ENCODE measurements around the gene SERINC3. TPM values are rescaled to one million over a fixed set of nuclear protein-coding genes. Genes with fewer than 3 reads are reported as not detected.

The SERINC3 gene
- total RNA-seq, 1 donor from 2014 or later = 82.4 TPM

DNA sequence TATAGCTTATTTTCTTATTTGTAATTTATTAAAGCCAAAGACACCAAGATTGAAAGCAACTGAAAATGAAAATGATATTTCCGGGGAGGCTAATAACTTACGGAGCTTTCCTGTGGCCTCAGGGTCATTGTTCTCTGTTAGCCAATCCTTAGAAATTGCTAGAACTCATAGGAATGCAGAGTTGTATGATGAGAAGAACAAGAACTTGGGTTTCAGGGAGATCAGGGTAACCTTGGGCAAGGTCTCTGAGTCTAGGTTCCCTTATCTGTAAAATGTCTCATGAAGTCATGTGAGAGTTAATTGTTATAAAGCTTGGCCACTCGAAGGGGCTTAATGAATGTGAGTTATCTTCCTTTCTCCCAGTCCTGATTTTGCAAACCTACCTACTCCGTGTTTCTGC, 20.1 kb upstream of the SERINC3 start:
- no peaks in the 10 kb centered on the region for H3K27me3 ChIP-seq (ENCODE audit: control insufficient read depth, insufficient read depth, low read length)
- H3K36me3 ChIP-seq (ENCODE audit: control insufficient read depth, insufficient read depth, low read length) = no peaks in the 10 kb centered on the region
- H3K4me3 ChIP-seq (ENCODE audit: low read depth, low read length) = no peak overlapping the region
- TF ChIP-seq, protein P1, sequence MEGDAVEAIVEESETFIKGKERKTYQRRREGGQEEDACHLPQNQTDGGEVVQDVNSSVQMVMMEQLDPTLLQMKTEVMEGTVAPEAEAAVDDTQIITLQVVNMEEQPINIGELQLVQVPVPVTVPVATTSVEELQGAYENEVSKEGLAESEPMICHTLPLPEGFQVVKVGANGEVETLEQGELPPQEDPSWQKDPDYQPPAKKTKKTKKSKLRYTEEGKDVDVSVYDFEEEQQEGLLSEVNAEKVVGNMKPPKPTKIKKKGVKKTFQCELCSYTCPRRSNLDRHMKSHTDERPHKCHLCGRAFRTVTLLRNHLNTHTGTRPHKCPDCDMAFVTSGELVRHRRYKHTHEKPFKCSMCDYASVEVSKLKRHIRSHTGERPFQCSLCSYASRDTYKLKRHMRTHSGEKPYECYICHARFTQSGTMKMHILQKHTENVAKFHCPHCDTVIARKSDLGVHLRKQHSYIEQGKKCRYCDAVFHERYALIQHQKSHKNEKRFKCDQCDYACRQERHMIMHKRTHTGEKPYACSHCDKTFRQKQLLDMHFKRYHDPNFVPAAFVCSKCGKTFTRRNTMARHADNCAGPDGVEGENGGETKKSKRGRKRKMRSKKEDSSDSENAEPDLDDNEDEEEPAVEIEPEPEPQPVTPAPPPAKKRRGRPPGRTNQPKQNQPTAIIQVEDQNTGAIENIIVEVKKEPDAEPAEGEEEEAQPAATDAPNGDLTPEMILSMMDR (IDR thresholded peaks at IDR 0.05; ENCODE audit: insufficient read depth, low read length, severe bottlenecking) = no peak
- DNase-seq (ENCODE audit: low read depth) (no peak), FAIRE-seq (no peak)

DNA sequence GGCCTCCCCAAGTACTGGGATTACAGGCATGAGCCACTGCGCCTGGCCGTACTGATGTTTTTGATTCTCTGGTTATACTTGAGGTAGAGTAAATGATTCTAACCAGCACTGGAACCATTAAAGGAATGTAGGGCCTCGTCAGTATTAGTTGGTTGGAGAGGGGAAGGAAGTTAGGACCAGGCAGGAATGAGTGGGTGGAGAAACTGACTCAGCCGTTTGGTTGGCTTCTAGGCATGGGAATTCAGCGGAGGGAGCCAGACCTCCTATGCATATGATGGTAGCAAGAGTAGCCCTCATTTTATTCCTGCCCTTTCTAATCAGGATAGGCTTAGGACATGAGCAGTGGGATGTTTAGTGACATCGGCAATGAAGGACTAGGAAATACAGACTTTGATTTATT, 19.0 kb upstream of the SERINC3 start:
- H3K36me3 ChIP-seq (ENCODE audit: control insufficient read depth, insufficient read depth, low read length) = no peaks in the 10 kb centered on the region
- TF ChIP-seq, protein P1 (IDR thresholded peaks at IDR 0.05; ENCODE audit: insufficient read depth, low read length, severe bottlenecking) = no peak
- no peak for FAIRE-seq
- H3K27me3 ChIP-seq (ENCODE audit: control insufficient read depth, insufficient read depth, low read length) = no peaks in the 10 kb centered on the region
- H3K4me3 ChIP-seq (ENCODE audit: low read depth, low read length) = no peak overlapping the region
- peak; percentile 78 for DNase-seq (ENCODE audit: low read depth)

DNA sequence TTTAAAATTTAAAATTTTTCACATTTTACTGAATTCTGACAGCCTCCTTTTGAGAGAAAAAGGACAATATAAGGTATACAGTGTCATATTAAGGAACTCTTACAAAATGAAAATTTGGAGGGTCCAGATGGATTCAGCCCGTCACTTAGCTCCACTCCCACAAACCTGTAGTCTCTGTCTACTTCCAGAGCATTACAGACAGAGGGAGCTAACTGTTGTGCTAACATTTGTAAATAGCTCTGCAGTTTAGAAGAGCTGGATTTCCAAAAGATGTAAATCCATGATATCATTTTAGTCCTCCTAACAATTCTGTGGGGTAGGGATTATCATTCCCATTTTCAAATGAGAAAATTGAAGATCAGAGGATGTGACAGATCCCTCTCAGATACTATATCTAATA, 16.1 kb upstream of the SERINC3 start:
- no peaks in the 10 kb centered on the region for H3K36me3 ChIP-seq (ENCODE audit: control insufficient read depth, insufficient read depth, low read length)
- no peak overlapping the region for H3K4me3 ChIP-seq (ENCODE audit: low read depth, low read length)
- TF ChIP-seq, protein P1 (IDR thresholded peaks at IDR 0.05; ENCODE audit: insufficient read depth, low read length, severe bottlenecking) = no peak
- FAIRE-seq (no peak), DNase-seq (ENCODE audit: low read depth) (no peak)
- H3K27me3 ChIP-seq (ENCODE audit: control insufficient read depth, insufficient read depth, low read length) = no peaks in the 10 kb centered on the region

DNA sequence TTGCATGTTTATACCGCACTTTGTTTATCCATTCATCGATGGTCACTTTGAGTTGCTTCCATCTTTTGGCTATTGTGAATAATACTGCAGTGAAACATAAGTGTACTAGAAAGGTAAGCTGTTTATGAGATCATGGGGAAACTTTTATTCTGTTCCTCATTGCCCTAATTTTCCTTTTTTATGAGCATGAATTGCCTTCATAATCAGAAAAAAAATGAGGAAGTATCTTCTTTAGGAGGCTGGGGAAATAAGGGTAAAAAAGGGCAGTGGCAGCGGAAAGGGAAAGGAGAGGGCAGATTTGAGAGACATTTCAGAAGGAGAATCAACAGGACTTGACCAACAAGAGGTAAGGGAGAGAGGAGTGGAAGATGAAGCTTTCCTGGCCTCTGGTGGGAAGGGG, 14.3 kb upstream of the SERINC3 start:
- Histone ChIP-seq H3K27me3 (ENCODE audit: control insufficient read depth, insufficient read depth, low read length) (no peaks in the 10 kb centered on the region), H3K36me3 (ENCODE audit: control insufficient read depth, insufficient read depth, low read length) (no peaks in the 10 kb centered on the region), H3K4me3 (ENCODE audit: low read depth, low read length) (no peak overlapping the region)
- DNase-seq (ENCODE audit: low read depth) = no peak
- no peak for FAIRE-seq
- TF ChIP-seq, protein P1 (IDR thresholded peaks at IDR 0.05; ENCODE audit: insufficient read depth, low read length, severe bottlenecking) = no peak

DNA sequence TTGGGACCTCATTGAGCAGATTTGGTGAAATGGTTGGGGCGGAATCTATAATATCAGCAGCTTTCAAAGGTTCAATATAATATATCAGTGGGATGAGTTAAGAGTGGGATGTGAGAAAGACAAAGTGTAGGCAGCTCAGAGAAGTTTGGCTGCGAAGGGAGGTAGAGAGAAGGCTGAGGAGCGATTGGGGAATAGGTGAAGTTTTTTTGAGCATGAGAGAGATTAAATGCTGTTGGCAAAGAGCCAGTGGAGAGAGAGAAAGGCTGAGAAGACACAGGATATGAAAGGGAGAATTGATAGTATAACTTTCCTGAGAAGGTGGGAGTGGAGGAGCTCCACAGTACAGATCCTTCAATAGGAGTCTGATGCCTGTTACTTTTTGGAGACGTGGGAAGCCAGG, 12.1 kb upstream of the SERINC3 start:
- DNase-seq (ENCODE audit: low read depth) = no peak

DNA sequence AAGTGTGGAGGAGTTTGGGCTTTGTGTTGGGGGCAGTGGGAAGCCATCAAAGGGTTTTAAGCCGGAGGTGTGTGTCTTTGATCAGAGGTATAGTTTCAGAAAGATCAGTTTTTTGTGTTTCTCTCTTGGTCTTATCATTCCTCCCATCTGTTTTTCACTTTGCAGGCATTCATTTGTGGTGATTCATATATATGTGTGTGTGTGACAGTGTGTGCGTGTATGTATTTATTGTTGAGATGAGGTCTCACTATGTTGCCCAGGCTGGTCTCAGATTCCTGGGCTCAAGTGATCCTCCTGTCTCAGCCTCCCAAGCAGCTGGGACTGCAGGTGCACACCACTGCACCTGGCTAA, 11.1 kb upstream of the SERINC3 start:
- Histone ChIP-seq H3K4me3 (ENCODE audit: low read depth, low read length) (no peak overlapping the region), H3K27me3 (ENCODE audit: control insufficient read depth, insufficient read depth, low read length) (no peaks in the 10 kb centered on the region), H3K36me3 (ENCODE audit: control insufficient read depth, insufficient read depth, low read length) (no peaks in the 10 kb centered on the region)
- FAIRE-seq (no peak), DNase-seq (ENCODE audit: low read depth) (no peak)
- TF ChIP-seq, protein P1 (IDR thresholded peaks at IDR 0.05; ENCODE audit: insufficient read depth, low read length, severe bottlenecking) = no peak

More for the DNA sequence above, 12.1 kb upstream of the SERINC3 start:
- Histone ChIP-seq H3K4me3 (ENCODE audit: low read depth, low read length) (no peak overlapping the region), H3K27me3 (ENCODE audit: control insufficient read depth, insufficient read depth, low read length) (no peaks in the 10 kb centered on the region), H3K36me3 (ENCODE audit: control insufficient read depth, insufficient read depth, low read length) (no peaks in the 10 kb centered on the region)
- no peak for FAIRE-seq
- TF ChIP-seq, protein P1 (IDR thresholded peaks at IDR 0.05; ENCODE audit: insufficient read depth, low read length, severe bottlenecking) = no peak

All from bronchial epithelial cell (primary cell).